ENCODE measurements around the gene ZNF497. TPM values are rescaled to one million over a fixed set of nuclear protein-coding genes. Genes with fewer than 3 reads are reported as not detected.

Gene ZNF497
- total and polyA plus RNA-seq, 2 of the 8 experiments (the other 6 are each of a cell fraction or from before 2014, with no cell fraction given): 0.93 to 1.4 TPM

DNA sequence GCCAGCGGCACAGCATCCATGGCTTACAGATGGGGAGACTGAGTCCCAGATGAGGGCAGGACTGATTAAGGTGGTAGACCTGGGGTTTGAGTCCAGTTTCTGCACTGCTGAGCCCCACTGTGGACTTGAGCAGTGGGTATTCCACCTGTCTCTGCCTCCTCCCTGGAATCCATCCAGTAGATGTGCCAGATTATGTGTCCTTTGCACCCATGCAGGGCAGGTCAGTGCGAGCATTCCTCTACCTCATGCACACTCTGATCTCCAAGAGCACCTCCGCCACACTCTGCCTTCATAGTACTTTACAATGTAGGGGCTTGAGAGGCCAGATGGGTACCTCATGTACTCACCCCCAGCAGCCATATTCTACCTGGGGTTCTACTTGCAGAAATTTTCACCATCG lies 25.7 kb downstream of the ZNF497 start:
- H3K4ac ChIP-seq (replicated peaks; ENCODE audit: insufficient read length, low read depth, low read length): no peak overlapping the region
- no peak overlapping the region for H2BK12ac ChIP-seq (ENCODE audit: low read depth, low read length)
- H3K36me3 ChIP-seq (ENCODE audit: control insufficient read depth in 2 of 4, insufficient read depth in 4 of 4, low read length in 3 of 4): peaks cover 0 to 9% (median 3%) of the 10 kb centered on the region in 4 experiments; a peak in 3 of 8 replicates

More for the DNA sequence above, 25.7 kb downstream of the ZNF497 start:
- POLR2A ChIA-PET (ENCODE audit: partially characterized antibody): interaction anchor here (0.8 kb wide), 1 partner anchor 183 kb away, joined by 4 read pairs; the partner anchor contains the start of gene ZBTB45
- H3K14ac ChIP-seq (ENCODE audit: insufficient read length): no peak overlapping the region
- H4K8ac ChIP-seq (ENCODE audit: extremely low read depth, insufficient read depth, low read length): no peak overlapping the region
- no peaks in the 10 kb centered on the region for H3K4me1 ChIP-seq (replicated peaks in 1 of 4; ENCODE audit: control insufficient read depth in 3 of 4, insufficient read depth in 4 of 4, low read length in 3 of 4)
- peaks cover 5 to 6% of the 10 kb centered on the region in 2 experiments; a peak in 2 of 4 replicates for H3K9me3 ChIP-seq (ENCODE audit: insufficient read depth in 2 of 2, low read depth in 1 of 2, low read length in 1 of 2)
- H2BK5ac ChIP-seq (ENCODE audit: low read depth, low read length): no peak overlapping the region
- H2AK5ac ChIP-seq (ENCODE audit: low read depth, low read length): no peak overlapping the region
- no peak overlapping the region for H3K9ac ChIP-seq (replicated peaks in 1 of 4; ENCODE audit: extremely low read depth in 1 of 4, low read depth in 3 of 4, low read length in 3 of 4)
- H3K23ac ChIP-seq (ENCODE audit: insufficient read length): no peak overlapping the region
- H3K23me2 ChIP-seq (ENCODE audit: low read depth, low read length): no peaks in the 10 kb centered on the region
- no peak overlapping the region for H3K18ac ChIP-seq (ENCODE audit: extremely low read depth, low read length)
- WGBS, 2 experiments (ENCODE audit: extremely low coverage in 1 of 2, insufficient coverage in 1 of 2, insufficient read length in 1 of 2, insufficient replicate concordance in 2 of 2, low coverage in 1 of 2, low lambda C conversion rate in 2 of 2, missing lambda C conversion rate in 1 of 2): 86% methylated on average over 4 of the region's 4 CpGs; no CpG with 5 or more reads in 1 of the 2 experiments
- no peak overlapping the region for H2BK120ac ChIP-seq (replicated peaks; ENCODE audit: low read depth, low read length)
- FAIRE-seq (no peak), DNase-seq (ENCODE audit: low read depth in 1 of 2, low spot score in 2 of 2) (no peak)
- H4K91ac ChIP-seq (replicated peaks; ENCODE audit: insufficient read length, low read length): no peak overlapping the region
- no peak overlapping the region for H4K5ac ChIP-seq (ENCODE audit: insufficient read length, low read depth, low read length)
- H3K79me1 ChIP-seq (ENCODE audit: low read depth, low read length): no peaks in the 10 kb centered on the region
- no peak overlapping the region for H2AFZ ChIP-seq (ENCODE audit: low read length)
- H2BK20ac ChIP-seq (ENCODE audit: low read length): no peak overlapping the region
- CTCF ChIA-PET (ENCODE audit: partially characterized antibody): interaction anchor here (0.8 kb wide), 1 partner anchor 29 kb away, joined by 3 read pairs; no protein-coding TSS in a partner anchor
- no peak overlapping the region for H3K56ac ChIP-seq (replicated peaks; ENCODE audit: insufficient read length, low read depth, low read length)
- peaks cover 3 to 8% of the 10 kb centered on the region in 2 experiments for H4K20me1 ChIP-seq (replicated peaks in 1 of 2; ENCODE audit: control insufficient read depth in 1 of 2, insufficient read depth in 2 of 2, low read length in 2 of 2)
- no peak overlapping the region for H2BK15ac ChIP-seq (ENCODE audit: low read length)
- H3K4me3 ChIP-seq (ENCODE audit: extremely low read depth in 1 of 4, insufficient read depth in 2 of 4, low read depth in 3 of 4, low read length in 4 of 4): no peak overlapping the region
- no peak overlapping the region for H3K27ac ChIP-seq (ENCODE audit: low read depth, low read length)
- no peak for TF ChIP-seq SAP30 (IDR thresholded peaks at IDR 0.05; ENCODE audit: insufficient read depth, insufficient replicate concordance, low read length)
- no peak for TF ChIP-seq GTF2F1 (IDR thresholded peaks at IDR 0.05; ENCODE audit: borderline replicate concordance, low read depth, low read length)
- TF ChIP-seq CREB1 (IDR thresholded peaks at IDR 0.05): no peak
- TF ChIP-seq RXRA (IDR thresholded peaks at IDR 0.05; ENCODE audit: insufficient read depth, low read depth, low read length): no peak
- TF ChIP-seq TBP (IDR thresholded peaks at IDR 0.05; ENCODE audit: low read depth, low read length): no peak
- no peak for TF ChIP-seq RBBP5 (IDR thresholded peaks at IDR 0.05; ENCODE audit: borderline replicate concordance, low read depth, low read length)
- TF ChIP-seq BCL11A (IDR thresholded peaks at IDR 0.05; ENCODE audit: low read depth in 2 of 2, low read length in 2 of 2): no peak
- H3K79me2 ChIP-seq (ENCODE audit: control insufficient read depth in 1 of 2, insufficient read depth in 2 of 2, low read length in 2 of 2): no peaks in the 10 kb centered on the region
- H3K4me2 ChIP-seq (ENCODE audit: insufficient read depth in 1 of 2, low read depth in 2 of 2, low read length in 2 of 2): no peak overlapping the region
- no peaks in the 10 kb centered on the region for H3K27me3 ChIP-seq (replicated peaks in 1 of 4; ENCODE audit: control insufficient read depth in 3 of 4, extremely low read depth in 1 of 4, insufficient read depth in 3 of 4, low read length in 3 of 4)

Data from H1 (cell line).